ENCODE results near the gene MTMR2.

DNA sequence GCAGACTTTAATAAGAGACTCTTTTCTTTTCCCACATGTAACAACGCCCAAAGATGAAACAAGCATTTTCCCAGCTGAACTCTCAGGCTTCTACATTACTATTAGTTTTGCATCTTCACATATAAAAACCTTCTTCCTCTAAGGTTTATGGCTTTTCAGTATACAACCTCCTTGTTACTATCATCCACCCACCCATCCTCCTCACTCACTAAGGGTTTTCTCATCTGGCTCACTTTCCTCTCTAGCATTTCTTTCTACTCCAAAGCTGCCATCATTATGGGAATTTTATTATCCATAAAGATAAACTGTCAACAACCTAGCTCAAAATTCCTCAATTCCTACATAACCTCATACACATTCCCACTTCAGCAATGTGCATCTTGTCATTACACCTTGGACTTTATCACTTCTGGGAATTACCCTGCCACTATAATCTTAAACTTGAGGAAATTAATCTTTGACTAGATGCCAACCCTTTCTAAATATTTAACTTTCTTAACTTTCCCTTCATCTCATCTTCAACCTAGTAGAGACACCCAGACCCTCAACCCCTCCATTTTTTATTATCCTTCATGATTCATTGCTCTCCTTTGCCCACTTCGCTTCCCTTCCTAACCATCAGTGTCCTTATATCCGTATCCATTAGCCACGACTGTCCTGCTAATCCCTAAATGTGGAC, 30.9 kb downstream of the MTMR2 start:
- TF ChIP-seq, protein P1, sequence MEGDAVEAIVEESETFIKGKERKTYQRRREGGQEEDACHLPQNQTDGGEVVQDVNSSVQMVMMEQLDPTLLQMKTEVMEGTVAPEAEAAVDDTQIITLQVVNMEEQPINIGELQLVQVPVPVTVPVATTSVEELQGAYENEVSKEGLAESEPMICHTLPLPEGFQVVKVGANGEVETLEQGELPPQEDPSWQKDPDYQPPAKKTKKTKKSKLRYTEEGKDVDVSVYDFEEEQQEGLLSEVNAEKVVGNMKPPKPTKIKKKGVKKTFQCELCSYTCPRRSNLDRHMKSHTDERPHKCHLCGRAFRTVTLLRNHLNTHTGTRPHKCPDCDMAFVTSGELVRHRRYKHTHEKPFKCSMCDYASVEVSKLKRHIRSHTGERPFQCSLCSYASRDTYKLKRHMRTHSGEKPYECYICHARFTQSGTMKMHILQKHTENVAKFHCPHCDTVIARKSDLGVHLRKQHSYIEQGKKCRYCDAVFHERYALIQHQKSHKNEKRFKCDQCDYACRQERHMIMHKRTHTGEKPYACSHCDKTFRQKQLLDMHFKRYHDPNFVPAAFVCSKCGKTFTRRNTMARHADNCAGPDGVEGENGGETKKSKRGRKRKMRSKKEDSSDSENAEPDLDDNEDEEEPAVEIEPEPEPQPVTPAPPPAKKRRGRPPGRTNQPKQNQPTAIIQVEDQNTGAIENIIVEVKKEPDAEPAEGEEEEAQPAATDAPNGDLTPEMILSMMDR (IDR thresholded peaks at IDR 0.05 in 2 of 3, conservative IDR thresholded peaks at IDR 0.05 in 1 of 3; ENCODE audit: borderline replicate concordance in 1 of 3, insufficient read depth in 1 of 3, low read depth in 2 of 3, low read length in 2 of 3): no peak
- TF ChIP-seq JUND (IDR thresholded peaks at IDR 0.05) (no peak), EZH2 (IDR thresholded peaks at IDR 0.05) (no peak), POLR2AphosphoS5 (IDR thresholded peaks at IDR 0.05; ENCODE audit: low read depth, low read length) (no peak), POLR2A (IDR thresholded peaks at IDR 0.05; ENCODE audit: borderline replicate concordance, extremely low read depth, insufficient read depth, insufficient read length) (no peak)
- TF ChIP-seq, protein P2, sequence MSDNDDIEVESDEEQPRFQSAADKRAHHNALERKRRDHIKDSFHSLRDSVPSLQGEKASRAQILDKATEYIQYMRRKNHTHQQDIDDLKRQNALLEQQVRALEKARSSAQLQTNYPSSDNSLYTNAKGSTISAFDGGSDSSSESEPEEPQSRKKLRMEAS (IDR thresholded peaks at IDR 0.05): no peak
- TF ChIP-seq, protein P3, sequence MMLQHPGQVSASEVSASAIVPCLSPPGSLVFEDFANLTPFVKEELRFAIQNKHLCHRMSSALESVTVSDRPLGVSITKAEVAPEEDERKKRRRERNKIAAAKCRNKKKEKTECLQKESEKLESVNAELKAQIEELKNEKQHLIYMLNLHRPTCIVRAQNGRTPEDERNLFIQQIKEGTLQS (IDR thresholded peaks at IDR 0.05): no peak
- TF ChIP-seq, protein P4, sequence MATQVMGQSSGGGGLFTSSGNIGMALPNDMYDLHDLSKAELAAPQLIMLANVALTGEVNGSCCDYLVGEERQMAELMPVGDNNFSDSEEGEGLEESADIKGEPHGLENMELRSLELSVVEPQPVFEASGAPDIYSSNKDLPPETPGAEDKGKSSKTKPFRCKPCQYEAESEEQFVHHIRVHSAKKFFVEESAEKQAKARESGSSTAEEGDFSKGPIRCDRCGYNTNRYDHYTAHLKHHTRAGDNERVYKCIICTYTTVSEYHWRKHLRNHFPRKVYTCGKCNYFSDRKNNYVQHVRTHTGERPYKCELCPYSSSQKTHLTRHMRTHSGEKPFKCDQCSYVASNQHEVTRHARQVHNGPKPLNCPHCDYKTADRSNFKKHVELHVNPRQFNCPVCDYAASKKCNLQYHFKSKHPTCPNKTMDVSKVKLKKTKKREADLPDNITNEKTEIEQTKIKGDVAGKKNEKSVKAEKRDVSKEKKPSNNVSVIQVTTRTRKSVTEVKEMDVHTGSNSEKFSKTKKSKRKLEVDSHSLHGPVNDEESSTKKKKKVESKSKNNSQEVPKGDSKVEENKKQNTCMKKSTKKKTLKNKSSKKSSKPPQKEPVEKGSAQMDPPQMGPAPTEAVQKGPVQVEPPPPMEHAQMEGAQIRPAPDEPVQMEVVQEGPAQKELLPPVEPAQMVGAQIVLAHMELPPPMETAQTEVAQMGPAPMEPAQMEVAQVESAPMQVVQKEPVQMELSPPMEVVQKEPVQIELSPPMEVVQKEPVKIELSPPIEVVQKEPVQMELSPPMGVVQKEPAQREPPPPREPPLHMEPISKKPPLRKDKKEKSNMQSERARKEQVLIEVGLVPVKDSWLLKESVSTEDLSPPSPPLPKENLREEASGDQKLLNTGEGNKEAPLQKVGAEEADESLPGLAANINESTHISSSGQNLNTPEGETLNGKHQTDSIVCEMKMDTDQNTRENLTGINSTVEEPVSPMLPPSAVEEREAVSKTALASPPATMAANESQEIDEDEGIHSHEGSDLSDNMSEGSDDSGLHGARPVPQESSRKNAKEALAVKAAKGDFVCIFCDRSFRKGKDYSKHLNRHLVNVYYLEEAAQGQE (IDR thresholded peaks at IDR 0.05; ENCODE audit: low read depth): no peak
